Astrocyte (in vitro differentiated cells and primary cell): ENCODE data around the gene GINS2.

Source experiments
- EZH2 ChIP-seq: IDR thresholded peaks from 2 replicates; pipeline ENCODE4 v1.6.1; 2012; ENCODE audit warnings: mild to moderate bottlenecking, low read length, inconsistent platforms; ENCODE audit not compliant: insufficient read depth
- TF ChIP-seq, protein P1 (sequence below): IDR thresholded peaks from 2 replicates; pipeline ENCODE4 v1.5.1; 2011; ENCODE audit warnings: low read depth, mild to moderate bottlenecking, inconsistent platforms, low read length, moderate library complexity; ENCODE audit not compliant: insufficient read depth

DNA sequence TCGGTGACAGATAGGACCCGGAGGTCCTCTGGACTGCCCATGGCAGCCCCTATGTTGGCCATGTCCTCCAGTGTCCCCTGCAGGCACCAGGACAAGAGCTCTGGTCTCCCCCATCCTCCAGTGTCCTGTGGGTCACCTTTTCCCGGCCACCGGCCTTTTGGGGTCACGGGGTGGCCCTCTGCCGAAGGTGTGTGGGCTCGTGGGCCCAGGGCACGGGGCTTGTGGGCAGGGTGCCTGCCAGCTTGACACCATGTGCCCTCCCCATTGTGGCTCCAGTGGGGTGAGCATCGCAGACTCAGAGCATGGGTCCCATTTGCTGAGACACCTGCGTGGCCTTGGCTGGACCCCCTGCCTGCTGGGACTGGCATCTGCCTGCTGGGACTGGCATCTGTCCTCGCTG is 57.5 kb downstream of the GINS2 start:
- TF ChIP-seq, protein P1, sequence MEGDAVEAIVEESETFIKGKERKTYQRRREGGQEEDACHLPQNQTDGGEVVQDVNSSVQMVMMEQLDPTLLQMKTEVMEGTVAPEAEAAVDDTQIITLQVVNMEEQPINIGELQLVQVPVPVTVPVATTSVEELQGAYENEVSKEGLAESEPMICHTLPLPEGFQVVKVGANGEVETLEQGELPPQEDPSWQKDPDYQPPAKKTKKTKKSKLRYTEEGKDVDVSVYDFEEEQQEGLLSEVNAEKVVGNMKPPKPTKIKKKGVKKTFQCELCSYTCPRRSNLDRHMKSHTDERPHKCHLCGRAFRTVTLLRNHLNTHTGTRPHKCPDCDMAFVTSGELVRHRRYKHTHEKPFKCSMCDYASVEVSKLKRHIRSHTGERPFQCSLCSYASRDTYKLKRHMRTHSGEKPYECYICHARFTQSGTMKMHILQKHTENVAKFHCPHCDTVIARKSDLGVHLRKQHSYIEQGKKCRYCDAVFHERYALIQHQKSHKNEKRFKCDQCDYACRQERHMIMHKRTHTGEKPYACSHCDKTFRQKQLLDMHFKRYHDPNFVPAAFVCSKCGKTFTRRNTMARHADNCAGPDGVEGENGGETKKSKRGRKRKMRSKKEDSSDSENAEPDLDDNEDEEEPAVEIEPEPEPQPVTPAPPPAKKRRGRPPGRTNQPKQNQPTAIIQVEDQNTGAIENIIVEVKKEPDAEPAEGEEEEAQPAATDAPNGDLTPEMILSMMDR, result no peak
- TF ChIP-seq EZH2, result no peak
